Right atrium auricular region (tissue), 2 donors: Measurements from ENCODE around the gene FOXN3. TPM values are rescaled to one million over a fixed set of nuclear protein-coding genes. Genes with fewer than 3 reads are reported as not detected.

Experiments used
- DNase-seq: peaks from one replicate; pipeline ENCODE4 v3.0.0-alpha.2; 2019; ENCODE audit warnings: low spot score
- H3K27ac ChIP-seq, 2 donors: fragments of 200-600 bp; sonication (generic); 1 replicate in 1 of 2; 2 replicates in 1 of 2; pipeline ENCODE4 v1.5.1; 2016 to 2019
- H3K27me3 ChIP-seq, 2 donors: fragments of 200-600 bp; sonication (generic); one replicate each; pipeline versions ENCODE4 v1.5.1 to v1.6.0; 2017 to 2019
- H3K36me3 ChIP-seq: fragments of 200-600 bp; sonication (generic); one replicate; pipeline ENCODE4 v1.5.1; 2016
- H3K4me1 ChIP-seq, 2 donors: fragments of 200-600 bp; sonication (generic); one replicate each; pipeline versions ENCODE4 v1.5.1 to v1.6.0; 2017 to 2019
- H3K4me3 ChIP-seq, 2 donors: fragments of 200-600 bp; sonication (generic); 1 replicate in 1 of 2; 2 replicates in 1 of 2; pipeline ENCODE4 v1.5.1; 2017 to 2019; ENCODE audit warnings: mild to moderate bottlenecking in 1 of 2, moderate library complexity in 1 of 2
- H3K9me3 ChIP-seq, 2 donors: fragments of 200-600 bp; sonication (generic); one replicate each; pipeline ENCODE4 v1.5.1; 2019
- CTCF ChIP-seq, 2 donors: fragments of 200-600 bp; sonication (generic); IDR thresholded peaks; one replicate each; pipeline ENCODE4 v1.5.1; 2019; ENCODE audit warnings: antibody characterized with exemption in 2 of 2
- total RNA-seq, 2 donors: library from RNA; depleted of rRNA; stranded (reverse); fragments of >200 nt; gene quantifications; one replicate each; pipeline ENCODE4 v1.1.0, GENCODE V29; 2016

Gene FOXN3
- total RNA-seq, 2 donors from 2014 or later = 80.1 to 90.3 TPM

GRCh38 chr14:89369656-89370055 lies 47.4 kb downstream of the FOXN3 start:
- DNase-seq = no peak
- no peaks in the 10 kb centered on the region for H3K9me3 ChIP-seq
- no peak overlapping the region for H3K4me3 ChIP-seq
- no peak overlapping the region for H3K27ac ChIP-seq
- peaks cover 0 to 65% of the 10 kb centered on the region in 2 donors for H3K4me1 ChIP-seq
- H3K27me3 ChIP-seq = no peaks in the 10 kb centered on the region
- no peaks in the 10 kb centered on the region for H3K36me3 ChIP-seq
- TF ChIP-seq CTCF (IDR thresholded peaks at IDR 0.05) = no peak

- Histone ChIP-seq H3K4me3 (no peak overlapping the region), H3K4me1 (peaks cover 0 to 71% of the 10 kb centered on the region in 2 donors), H3K27me3 (no peaks in the 10 kb centered on the region), H3K27ac (no peak overlapping the region), H3K9me3 (no peaks in the 10 kb centered on the region), H3K36me3 (no peaks in the 10 kb centered on the region)
- no peak for TF ChIP-seq CTCF (IDR thresholded peaks at IDR 0.05)
- peak; percentile 55 for DNase-seq
Measured at GRCh38 chr14:89368490-89369477, 48.2 kb downstream of the FOXN3 start.

- DNase-seq = peak; percentile 54
- TF ChIP-seq CTCF (IDR thresholded peaks at IDR 0.05) = no peak
- peaks cover 0 to 80% of the 10 kb centered on the region in 2 donors for H3K4me1 ChIP-seq
- no peaks in the 10 kb centered on the region for H3K9me3 ChIP-seq
- peak overlapping the region; percentile 49 to 66 for H3K27ac ChIP-seq
- H3K36me3 ChIP-seq = no peaks in the 10 kb centered on the region
- H3K4me3 ChIP-seq = peak overlapping the region in 1 of 2 donors; percentile 9
- H3K27me3 ChIP-seq = no peaks in the 10 kb centered on the region
Measured at GRCh38 chr14:89367779-89368120, 49.3 kb downstream of the FOXN3 start.

- H3K4me3 ChIP-seq = peak overlapping the region in 1 of 2 donors; percentile 9
- TF ChIP-seq CTCF (IDR thresholded peaks at IDR 0.05) = no peak
Measured at GRCh38 chr14:89366864-89367778, 49.9 kb downstream of the FOXN3 start.

GRCh38 chr14:89365061-89365801 lies 51.8 kb downstream of the FOXN3 start:
- Histone ChIP-seq H3K4me3 (no peak overlapping the region), H3K4me1 (peaks cover 0 to 65% of the 10 kb centered on the region in 2 donors), H3K36me3 (no peaks in the 10 kb centered on the region), H3K27ac (no peak overlapping the region), H3K9me3 (no peaks in the 10 kb centered on the region), H3K27me3 (no peaks in the 10 kb centered on the region)
- DNase-seq = peak; percentile 62
- no peak for TF ChIP-seq CTCF (IDR thresholded peaks at IDR 0.05)

More at GRCh38 chr14:89366864-89367778, 49.9 kb downstream of the FOXN3 start:
- Histone ChIP-seq H3K27me3 (no peaks in the 10 kb centered on the region), H3K27ac (peak overlapping the region; percentile 49 to 66), H3K9me3 (no peaks in the 10 kb centered on the region), H3K36me3 (no peaks in the 10 kb centered on the region), H3K4me1 (peaks cover 0 to 81% of the 10 kb centered on the region in 2 donors)
- peak; percentile 59 for DNase-seq
